Activated T-cell treated with anti-CD3 and anti-CD28 coated beads, Interleukin-2, amount 50 U/mL, for 4 hours (primary cell): ENCODE results near the gene FOXP1. TPM values are rescaled to one million over a fixed set of nuclear protein-coding genes. Genes with fewer than 3 reads are reported as not detected.

Source experiments
- ATAC-seq, 2 donors: fragments of 200-7000 bp; cut with Tn5 transposase; one replicate each; pipeline ENCODE4 v1.10.0; 2021
- DNase-seq: peaks from one replicate; pipeline ENCODE4 v3.0.0-alpha.2; 2020
- H3K27me3 Mint-ChIP-seq: one replicate; pipeline ENCODE4 v1.8.0; 2021; ENCODE audit warnings: low read depth, mixed read lengths
- H3K36me3 Mint-ChIP-seq: one replicate; pipeline ENCODE4 v1.8.0; 2022; ENCODE audit warnings: mixed read lengths; ENCODE audit not compliant: insufficient read depth
- H3K4me1 Mint-ChIP-seq: one replicate; pipeline ENCODE4 v1.8.0; 2021; ENCODE audit warnings: low read depth, mixed read lengths
- H3K4me3 Mint-ChIP-seq: one replicate; pipeline ENCODE4 v1.8.0; 2021; ENCODE audit warnings: mild to moderate bottlenecking, moderate library complexity, mixed read lengths
- H3K9me3 Mint-ChIP-seq: one replicate; pipeline ENCODE4 v1.8.0; 2021; ENCODE audit warnings: mixed read lengths
- total RNA-seq, 3 donors: library from RNA; stranded (reverse); gene quantifications; one replicate each; pipeline ENCODE4 v1.2.1, GENCODE V29; 2021

FOXP1 gene
- total RNA-seq, 3 donors from 2014 or later: 251 to 263 (median 256) TPM

DNA sequence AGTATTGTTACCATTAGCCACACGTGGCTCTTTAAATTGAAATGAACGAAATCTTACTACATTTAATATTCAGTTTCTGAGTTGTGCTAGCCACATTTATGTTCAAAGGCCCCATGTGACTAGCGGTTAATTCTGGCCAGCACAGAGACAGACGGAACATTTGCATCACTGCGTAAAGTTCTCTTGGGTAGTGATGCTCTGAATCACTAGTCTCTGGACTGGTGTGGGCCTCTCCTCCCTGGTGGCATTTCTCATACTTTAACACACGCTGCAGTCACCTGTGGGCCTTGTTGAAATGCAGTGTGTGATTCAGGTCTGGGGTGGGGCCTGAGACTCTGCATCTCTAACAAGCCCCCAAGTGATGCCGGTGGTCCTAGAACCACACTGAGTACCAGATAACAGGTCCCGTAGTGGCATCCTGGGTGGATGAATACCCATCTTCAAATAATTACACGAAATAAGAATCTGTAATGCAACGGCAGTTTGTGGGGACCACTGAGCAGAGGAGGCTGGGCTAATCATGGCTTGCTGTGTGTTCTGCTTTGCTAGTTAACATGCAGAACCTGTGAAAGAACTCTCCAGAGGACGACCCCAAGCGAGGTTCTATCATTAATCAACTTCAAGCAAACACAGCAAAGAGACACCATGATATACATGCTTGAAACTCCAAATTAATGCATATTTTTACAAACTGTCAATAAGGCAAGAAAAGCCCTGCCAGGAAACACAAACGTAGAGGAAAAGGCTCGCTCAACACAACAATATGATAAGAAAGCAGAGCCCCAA is 623.8 kb downstream of the FOXP1 start:
- Mint-ChIP-seq H3K36me3 (peaks cover 63% of the 10 kb centered on the region), H3K9me3 (no peaks in the 10 kb centered on the region), H3K4me3 (no peak overlapping the region), H3K4me1 (peaks cover 3% of the 10 kb centered on the region), H3K27me3 (no peaks in the 10 kb centered on the region)
- peak in 1 of 2 donors; percentile 41 for ATAC-seq
- DNase-seq: no peak

DNA sequence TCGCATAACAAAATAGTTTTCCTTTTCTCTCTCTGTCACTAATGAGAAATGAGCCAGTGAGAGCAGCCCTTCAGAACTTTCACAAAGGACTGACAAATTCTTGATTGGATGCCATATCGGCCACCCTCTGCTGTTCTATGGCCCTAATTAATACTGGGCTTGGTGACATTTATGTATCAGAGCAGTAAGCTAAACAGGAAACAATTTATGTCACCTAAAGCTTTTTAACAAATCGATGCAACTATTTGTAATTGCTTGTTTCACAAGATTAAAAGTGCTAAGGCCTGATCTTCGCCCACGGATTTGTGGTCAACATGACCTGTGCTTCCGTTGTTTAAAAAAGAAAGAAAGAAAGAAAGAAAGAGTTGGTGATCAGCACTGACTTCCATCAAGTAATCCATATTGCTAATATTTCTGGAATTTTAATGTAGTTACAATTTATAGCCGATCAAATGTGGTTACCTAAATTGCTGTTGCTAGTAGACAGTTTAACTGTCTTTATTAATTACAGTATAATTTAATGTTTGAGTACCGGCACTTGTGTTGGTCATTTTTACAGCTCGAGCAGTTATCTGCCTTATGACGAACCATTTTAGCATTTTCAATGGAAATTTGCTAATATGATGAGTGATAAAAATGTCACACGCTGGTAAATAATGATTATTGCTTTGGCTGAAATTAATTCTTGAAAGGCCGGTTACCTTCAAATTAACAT is 631.3 kb downstream of the FOXP1 start:
- Mint-ChIP-seq H3K9me3 (no peaks in the 10 kb centered on the region), H3K36me3 (peaks cover 6% of the 10 kb centered on the region), H3K4me1 (peaks cover 8% of the 10 kb centered on the region), H3K27me3 (peaks cover 3% of the 10 kb centered on the region), H3K4me3 (no peak overlapping the region)
- ATAC-seq (no peak), DNase-seq (no peak)

DNA sequence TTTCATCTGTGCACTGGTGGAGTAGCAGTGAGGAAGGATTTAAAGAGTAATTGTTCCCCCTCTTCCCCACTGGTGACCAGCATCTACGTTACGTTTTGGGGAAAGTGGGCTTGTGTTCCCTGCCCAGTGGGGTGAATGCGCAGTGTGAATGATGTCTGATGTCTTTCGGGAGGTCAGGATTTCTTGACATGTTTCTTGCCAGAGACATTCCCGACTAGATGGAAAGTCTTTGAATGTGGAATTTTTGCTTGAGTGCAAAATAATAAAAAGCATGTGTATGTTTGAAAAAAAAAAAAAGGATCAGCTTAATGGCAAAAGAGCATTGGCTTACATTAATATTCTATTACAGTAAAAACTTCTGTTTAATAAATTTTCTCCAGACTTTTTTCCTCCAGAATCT is 632.2 kb downstream of the FOXP1 start:
- peaks cover 8% of the 10 kb centered on the region for H3K4me1 Mint-ChIP-seq
- peaks cover 3% of the 10 kb centered on the region for H3K36me3 Mint-ChIP-seq
- no peak overlapping the region for H3K4me3 Mint-ChIP-seq
- DNase-seq (no peak), ATAC-seq (no peak)
- H3K27me3 Mint-ChIP-seq: peaks cover 4% of the 10 kb centered on the region
- H3K9me3 Mint-ChIP-seq: no peaks in the 10 kb centered on the region

DNA sequence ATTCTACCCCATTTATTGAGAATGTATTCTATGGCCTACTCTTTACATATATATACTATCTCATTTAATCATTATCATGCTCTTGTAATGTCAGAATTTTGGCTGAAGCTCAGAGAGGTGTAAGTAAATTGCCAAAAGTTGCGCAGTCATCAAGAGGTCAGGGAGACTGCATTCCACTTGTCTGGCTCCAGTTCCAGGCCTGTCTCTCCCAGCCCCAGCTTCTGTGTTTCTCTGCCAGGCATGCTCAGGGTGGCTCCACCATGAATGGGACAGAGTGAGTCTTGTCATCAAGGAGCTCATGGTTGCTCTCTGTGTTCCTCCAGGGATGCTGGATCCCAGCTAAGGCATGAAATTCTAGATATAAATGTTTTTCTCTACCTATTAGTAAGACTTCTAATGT is 635.9 kb downstream of the FOXP1 start:
- no peak overlapping the region for H3K4me3 Mint-ChIP-seq
- no peak for ATAC-seq
- H3K4me1 Mint-ChIP-seq: peaks cover 6% of the 10 kb centered on the region
- no peak for DNase-seq
- H3K9me3 Mint-ChIP-seq: no peaks in the 10 kb centered on the region
- H3K27me3 Mint-ChIP-seq: peaks cover 19% of the 10 kb centered on the region
- H3K36me3 Mint-ChIP-seq: no peaks in the 10 kb centered on the region

DNA sequence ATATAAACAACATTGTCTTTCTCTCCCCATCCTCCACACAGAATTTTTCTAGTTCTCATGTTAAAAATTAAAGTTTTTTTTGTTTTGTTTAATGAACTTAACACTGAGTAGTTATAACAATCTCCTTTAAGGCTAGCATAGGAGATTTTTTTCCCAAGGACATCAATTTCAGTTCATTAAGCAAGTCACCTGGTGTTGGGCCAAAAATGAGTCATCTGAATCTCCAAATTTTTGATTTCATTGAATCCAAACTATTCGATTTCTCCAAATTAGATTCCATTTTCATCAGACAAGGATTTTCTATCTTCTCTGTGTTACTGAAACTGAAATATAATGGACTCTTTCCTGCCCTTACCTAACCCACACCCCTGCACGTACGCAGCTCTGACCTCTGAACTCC is 639.6 kb downstream of the FOXP1 start:
- no peaks in the 10 kb centered on the region for H3K9me3 Mint-ChIP-seq
- DNase-seq (no peak), ATAC-seq (no peak)
- H3K4me3 Mint-ChIP-seq: no peak overlapping the region
- no peaks in the 10 kb centered on the region for H3K4me1 Mint-ChIP-seq
- peaks cover 24% of the 10 kb centered on the region for H3K27me3 Mint-ChIP-seq
- H3K36me3 Mint-ChIP-seq: no peaks in the 10 kb centered on the region

DNA sequence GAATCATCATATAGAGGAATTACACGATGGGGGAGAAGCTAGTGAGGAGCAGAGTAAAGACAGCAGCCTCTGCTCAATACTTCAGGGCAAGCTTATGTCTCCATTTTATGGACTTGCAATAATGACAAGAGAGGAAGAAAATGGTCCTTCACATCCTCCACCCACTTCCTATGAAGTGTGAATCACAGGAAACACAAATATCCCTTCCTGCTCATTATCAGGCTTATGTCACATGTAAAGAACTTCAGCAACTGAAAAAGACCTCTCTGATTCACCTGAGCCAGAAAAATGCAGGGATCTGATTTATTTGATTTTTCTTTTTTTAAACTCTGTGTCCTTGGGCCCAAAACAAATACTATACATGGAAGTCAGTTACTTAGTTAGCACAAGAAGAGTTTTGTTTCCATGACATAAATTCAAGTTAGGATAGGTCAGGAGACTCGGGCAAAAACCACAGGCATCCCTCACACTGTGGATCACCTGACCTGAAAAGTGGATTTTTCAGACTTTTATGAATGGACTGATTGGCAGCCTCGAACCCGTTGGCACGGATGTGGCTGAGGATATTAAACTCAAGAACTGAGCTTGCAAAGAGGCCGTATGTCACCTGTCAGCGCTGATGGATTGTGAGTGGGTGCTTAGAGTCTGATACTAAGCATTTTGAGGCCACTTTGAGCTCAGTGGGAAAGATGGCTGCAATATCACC is 650.3 kb downstream of the FOXP1 start:
- no peak overlapping the region for H3K4me3 Mint-ChIP-seq
- H3K27me3 Mint-ChIP-seq: no peaks in the 10 kb centered on the region
- no peaks in the 10 kb centered on the region for H3K9me3 Mint-ChIP-seq
- DNase-seq: no peak
- H3K36me3 Mint-ChIP-seq: no peaks in the 10 kb centered on the region
- ATAC-seq: no peak
- peaks cover 6% of the 10 kb centered on the region for H3K4me1 Mint-ChIP-seq

DNA sequence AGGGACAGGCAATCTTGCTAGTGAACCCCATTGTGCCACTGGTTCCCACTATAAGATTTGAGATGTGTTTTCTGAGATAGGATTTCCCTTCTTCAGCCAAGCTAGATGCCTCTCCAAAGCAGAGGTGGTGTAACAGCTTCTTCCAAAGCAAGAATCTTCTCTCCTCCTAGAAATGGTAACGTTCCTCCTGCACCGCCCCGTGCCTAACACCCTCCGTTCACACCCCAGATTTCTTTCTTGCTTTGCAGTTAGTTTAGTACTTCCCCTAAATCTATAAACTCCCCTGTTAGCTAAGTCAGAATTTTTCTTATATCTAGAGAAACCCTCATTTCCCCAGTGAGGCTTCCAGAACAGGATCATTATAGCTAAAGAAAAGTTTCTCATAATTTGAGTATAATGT is 653.5 kb downstream of the FOXP1 start:
- ATAC-seq (no peak), DNase-seq (no peak)
- Mint-ChIP-seq H3K4me3 (no peak overlapping the region), H3K36me3 (no peaks in the 10 kb centered on the region), H3K4me1 (peaks cover 6% of the 10 kb centered on the region), H3K9me3 (no peaks in the 10 kb centered on the region), H3K27me3 (no peaks in the 10 kb centered on the region)

DNA sequence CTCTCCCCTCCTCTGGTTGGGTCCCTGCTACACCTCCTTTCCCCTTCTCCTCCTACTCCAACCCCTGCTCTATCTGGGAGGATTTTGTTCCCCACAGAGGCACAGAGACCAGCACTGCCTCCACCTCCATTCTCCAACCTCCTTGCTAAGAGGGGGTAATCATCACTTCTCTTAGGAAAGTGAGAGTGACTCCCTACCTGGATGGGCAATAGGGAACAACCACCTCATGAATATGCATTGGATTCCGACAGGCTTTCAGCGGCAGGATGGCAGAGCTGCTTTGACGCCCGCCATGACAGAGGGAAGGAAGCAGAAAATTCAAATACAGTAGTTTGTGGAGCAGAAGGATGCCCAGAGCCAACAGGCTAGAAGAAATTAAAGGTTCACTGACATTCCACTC is 656.3 kb downstream of the FOXP1 start:
- no peak for DNase-seq
- Mint-ChIP-seq H3K4me3 (no peak overlapping the region), H3K27me3 (no peaks in the 10 kb centered on the region), H3K4me1 (no peaks in the 10 kb centered on the region), H3K9me3 (peaks cover 7% of the 10 kb centered on the region), H3K36me3 (no peaks in the 10 kb centered on the region)
- ATAC-seq: no peak

DNA sequence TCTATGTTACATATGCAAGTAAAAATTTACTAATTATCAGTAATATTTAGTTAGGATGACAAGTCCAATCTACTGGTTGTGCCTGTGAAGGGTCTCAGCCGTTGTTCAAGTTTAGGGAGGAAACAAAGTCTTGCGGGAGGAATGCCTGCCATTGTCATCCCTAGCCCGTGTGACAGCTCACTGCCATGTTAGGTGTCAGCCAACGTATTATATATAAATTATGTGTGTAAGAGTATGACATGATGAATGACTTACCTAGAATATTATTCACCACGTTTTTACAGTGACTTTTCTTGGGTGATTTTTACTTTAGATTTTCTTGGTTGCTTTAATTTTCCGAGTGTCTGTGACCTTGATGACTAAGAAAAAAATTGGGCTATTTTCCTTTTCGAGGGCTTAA is 656.7 kb downstream of the FOXP1 start:
- DNase-seq (no peak), ATAC-seq (no peak)
- H3K4me3 Mint-ChIP-seq: no peak overlapping the region
- H3K9me3 Mint-ChIP-seq: peaks cover 7% of the 10 kb centered on the region
- H3K4me1 Mint-ChIP-seq: no peaks in the 10 kb centered on the region
- no peaks in the 10 kb centered on the region for H3K36me3 Mint-ChIP-seq
- no peaks in the 10 kb centered on the region for H3K27me3 Mint-ChIP-seq

DNA sequence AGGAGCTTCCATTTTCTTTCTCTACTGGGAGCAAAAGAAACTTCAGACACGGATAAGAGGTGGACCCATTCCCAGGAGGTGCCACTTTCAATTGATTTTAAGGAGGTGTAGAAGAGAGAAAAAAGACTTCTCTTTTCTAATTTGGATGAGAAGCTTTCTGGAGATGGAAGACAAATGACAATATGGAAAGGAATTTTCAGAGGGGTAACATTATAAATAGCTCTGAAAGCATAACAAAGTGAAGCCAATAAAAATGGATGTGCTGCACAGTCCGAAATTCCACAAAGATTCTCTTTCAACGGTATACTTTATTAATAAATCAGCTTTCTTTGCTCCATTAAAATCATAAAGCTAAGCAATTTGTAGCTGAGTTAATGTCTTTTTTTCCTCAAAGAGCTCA is 663.9 kb downstream of the FOXP1 start:
- no peak overlapping the region for H3K4me3 Mint-ChIP-seq
- H3K36me3 Mint-ChIP-seq: no peaks in the 10 kb centered on the region
- H3K27me3 Mint-ChIP-seq: peaks cover 14% of the 10 kb centered on the region
- ATAC-seq (no peak), DNase-seq (no peak)
- peaks cover 7% of the 10 kb centered on the region for H3K9me3 Mint-ChIP-seq
- H3K4me1 Mint-ChIP-seq: no peaks in the 10 kb centered on the region

DNA sequence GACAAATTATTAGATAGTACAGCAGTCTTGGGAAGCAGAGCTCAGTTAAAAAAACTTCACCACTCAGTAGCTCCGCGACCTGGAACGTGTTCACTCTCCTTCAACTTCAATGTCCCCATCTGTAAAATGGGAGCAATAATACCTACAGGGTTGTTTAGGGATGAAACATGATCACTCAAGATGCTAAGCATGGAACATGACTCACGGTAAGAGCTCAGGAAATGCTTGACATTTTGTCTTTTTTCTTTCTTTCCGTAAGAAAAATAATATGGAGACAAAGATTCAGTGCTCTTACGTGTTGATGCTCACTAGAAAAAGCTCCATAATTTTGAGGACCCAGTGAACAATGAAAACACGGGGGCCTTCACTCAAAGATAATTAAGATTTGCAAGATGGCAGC is 664.4 kb downstream of the FOXP1 start:
- no peak for DNase-seq
- Mint-ChIP-seq H3K4me1 (no peaks in the 10 kb centered on the region), H3K4me3 (no peak overlapping the region), H3K9me3 (peaks cover 7% of the 10 kb centered on the region), H3K27me3 (peaks cover 14% of the 10 kb centered on the region), H3K36me3 (no peaks in the 10 kb centered on the region)
- ATAC-seq: no peak

DNA sequence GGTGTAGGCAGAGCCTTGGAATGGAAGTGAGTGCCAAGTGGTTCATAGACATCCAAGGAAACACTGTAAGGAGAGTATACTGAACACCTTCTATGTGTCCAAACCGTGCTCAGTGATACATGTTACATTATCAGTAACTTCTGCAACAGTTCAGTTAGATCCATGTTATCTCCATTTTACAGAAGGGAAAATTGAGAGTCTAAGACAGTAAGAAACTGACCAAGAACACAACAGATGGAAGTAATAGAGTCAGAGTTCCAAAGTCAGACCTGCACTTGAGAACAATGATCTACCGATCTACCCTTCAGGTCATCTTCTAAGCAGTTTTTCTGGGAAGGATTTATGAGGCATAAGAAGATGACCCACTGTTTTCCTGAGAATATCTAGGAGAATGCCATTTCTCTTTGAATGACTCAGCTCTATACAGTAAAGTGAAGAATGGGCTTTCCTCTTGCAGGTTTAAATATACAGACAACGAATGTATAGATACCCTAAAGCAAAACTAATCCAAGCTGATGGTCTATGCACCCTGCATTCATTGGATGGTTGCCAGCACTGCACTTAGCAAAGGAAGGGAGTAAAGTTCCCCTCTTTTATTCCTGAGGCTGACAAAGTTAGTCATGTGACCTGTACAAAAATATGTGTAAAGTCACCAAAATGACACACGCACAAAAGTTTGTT is 667.0 kb downstream of the FOXP1 start:
- peaks cover 14% of the 10 kb centered on the region for H3K27me3 Mint-ChIP-seq
- ATAC-seq (no peak), DNase-seq (no peak)
- H3K4me1 Mint-ChIP-seq: no peaks in the 10 kb centered on the region
- no peaks in the 10 kb centered on the region for H3K9me3 Mint-ChIP-seq
- H3K36me3 Mint-ChIP-seq: no peaks in the 10 kb centered on the region
- no peak overlapping the region for H3K4me3 Mint-ChIP-seq

DNA sequence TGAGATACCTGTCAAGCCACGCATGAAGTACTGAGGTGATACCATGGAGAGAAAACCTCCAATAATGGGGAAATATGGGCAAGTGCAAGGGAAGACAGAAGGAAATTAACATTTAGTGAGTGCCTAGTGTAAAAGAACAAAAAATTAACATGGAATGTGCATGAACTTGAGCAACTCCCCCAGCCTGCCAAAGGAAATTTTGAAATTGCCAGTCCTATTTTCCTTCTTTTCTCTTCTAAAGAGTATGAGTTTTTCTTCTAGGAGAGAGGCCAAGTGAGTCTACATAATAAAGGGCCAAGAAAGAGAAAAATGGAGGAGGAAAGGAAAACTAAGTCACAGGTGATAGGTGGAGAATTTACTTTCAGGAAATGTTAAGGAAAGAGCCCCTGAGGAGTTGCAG is 668.7 kb downstream of the FOXP1 start:
- Mint-ChIP-seq H3K4me1 (no peaks in the 10 kb centered on the region), H3K4me3 (no peak overlapping the region), H3K27me3 (peaks cover 21% of the 10 kb centered on the region), H3K9me3 (no peaks in the 10 kb centered on the region), H3K36me3 (no peaks in the 10 kb centered on the region)
- DNase-seq (no peak), ATAC-seq (no peak)

DNA sequence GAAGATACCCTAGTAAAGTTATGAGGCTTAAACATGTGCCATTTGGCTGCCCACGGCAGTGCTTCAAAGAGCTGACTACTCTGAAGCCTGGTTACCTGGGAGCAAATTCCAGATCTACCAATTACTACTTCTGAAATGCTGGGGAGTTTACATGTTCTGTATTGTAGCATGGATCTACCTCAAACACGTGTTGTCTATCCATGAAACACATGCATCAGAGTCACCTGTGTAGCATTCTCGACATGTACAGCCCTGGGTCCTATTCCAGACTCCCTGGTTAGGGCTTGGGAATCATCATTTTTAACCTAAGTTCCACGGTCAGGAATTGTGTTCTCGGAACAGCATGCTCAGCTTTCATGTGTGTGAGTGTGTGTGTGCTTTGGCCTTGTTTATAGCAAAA is 671.8 kb downstream of the FOXP1 start:
- ATAC-seq: no peak
- no peaks in the 10 kb centered on the region for H3K36me3 Mint-ChIP-seq
- no peaks in the 10 kb centered on the region for H3K4me1 Mint-ChIP-seq
- H3K4me3 Mint-ChIP-seq: no peak overlapping the region
- no peaks in the 10 kb centered on the region for H3K9me3 Mint-ChIP-seq
- peaks cover 17% of the 10 kb centered on the region for H3K27me3 Mint-ChIP-seq
- DNase-seq: no peak
